ENCODE data around the gene DPRX.
"Not testable (repeated sequence)": the region's sequence is repeated elsewhere in the genome, so short reads cannot be mapped to it uniquely, and the experiment has no call there.

Gene DPRX

GRCh38 chr19:53646144-53646543 lies 14.3 kb downstream of the DPRX start:
- DNase-seq (ENCODE audit: low read depth in 2 of 2) = no peak

DNA sequence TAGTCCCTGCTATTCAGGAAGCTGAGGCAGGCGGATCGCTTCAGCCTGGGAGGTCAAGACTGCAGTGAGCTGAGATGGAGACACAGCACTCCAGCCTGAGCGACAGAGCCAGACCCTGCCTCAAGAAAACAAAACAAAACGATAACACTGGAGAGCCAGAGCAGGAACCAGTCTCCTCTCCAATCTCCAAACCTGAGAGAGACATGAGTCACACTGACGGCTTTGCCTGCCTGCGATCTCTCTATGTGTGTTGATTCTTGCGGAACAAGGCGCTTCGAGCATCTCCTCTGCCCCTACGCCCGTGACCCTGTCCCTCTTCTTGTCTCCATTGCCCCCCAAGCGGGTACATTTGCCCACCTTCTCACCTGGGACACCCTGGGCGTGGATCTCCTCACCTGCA lies 15.6 kb downstream of the DPRX start:
- DNase-seq (ENCODE audit: low read depth in 2 of 2) = no peak

DNA sequence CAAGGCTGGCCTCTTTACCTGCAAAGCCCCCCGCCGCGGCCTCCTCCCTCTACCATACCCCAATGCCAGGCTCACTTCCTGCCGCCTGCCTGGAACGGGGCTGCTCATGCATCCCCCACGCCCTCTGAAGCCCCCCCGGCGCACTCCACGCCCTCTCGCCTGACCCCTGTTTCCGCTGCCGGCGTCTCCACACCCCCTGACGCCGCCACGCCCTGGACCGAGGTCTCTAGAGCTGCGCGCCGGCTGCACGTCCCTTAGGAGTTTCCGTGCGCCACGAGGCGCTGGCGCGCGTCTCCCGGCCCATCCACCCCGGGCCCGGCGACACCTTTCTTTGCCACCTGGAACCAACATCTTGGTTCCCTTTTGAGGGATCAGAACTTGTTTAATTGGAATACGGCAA lies 16.0 kb downstream of the DPRX start:
- no peak for DNase-seq (ENCODE audit: low read depth in 2 of 2)

DNA sequence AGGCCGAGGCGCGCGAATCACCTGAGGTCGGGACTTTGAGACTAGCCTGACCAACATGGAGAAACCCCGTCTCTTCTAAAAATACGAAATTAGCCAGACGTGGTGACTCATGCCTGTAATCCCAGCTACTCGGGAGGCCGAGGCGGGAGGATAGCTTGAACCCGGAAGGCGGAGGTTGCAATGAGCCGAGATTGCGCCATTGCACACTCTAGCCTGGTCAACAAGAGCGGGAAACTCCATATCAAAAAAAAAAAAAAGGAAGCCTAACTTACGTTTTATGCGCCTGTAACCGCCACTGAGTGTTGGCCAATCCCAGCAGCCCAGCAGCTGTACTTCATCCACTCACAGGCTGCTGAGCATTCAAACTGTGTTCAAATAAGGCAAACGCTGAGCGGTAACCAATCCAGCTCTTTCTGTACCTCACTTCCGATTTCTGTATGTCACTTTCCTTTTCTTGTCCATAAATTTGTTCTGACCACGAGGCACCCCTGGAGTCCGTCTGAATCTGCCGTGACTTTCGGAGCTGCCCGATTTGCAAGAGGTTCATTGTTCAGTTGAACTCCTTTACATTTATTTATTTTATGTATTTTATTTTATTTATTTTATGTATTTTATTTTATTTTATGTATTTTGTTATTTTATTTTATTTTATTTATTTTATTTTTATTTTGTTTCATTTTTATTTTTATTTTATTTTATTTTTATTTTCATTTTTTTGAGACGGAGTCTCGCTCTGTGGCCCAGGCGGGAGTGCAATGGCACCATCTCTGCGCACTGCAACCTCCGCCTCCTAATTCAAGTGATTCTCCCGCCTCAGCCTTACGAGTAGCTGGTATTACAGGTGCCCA lies 18.2 kb downstream of the DPRX start:
- DNase-seq (ENCODE audit: low read depth in 2 of 2) = no peak

DNA sequence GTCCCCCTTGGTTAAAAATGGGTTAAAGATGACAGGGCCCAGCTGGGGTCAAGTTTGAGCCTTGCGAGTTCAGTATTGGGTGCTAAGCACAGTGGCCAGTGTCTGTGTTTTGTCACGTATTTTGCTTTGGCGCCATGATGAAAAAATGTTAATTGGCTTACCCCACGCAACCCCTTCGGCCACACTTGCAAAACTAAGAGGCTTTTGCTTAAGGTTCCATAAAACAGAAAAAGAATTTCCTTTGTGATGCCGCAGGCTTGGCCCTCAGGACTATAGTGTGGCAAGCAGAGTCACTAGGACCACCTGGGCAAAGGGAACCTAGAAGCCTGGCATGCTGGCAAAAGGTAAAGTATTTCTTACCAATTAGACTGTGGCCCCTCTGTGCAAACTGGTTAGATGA lies 20.7 kb downstream of the DPRX start:
- DNase-seq (ENCODE audit: low read depth in 2 of 2) = no peak

- no peak for DNase-seq (ENCODE audit: low read depth in 2 of 2)
Measured at GRCh38 chr19:53655042-53655665, 23.4 kb downstream of the DPRX start.

GRCh38 chr19:53657330-53657729 lies 25.5 kb downstream of the DPRX start:
- no peak for DNase-seq (ENCODE audit: low read depth in 2 of 2)

GRCh38 chr19:53657778-53658177 lies 26.0 kb downstream of the DPRX start:
- DNase-seq (ENCODE audit: low read depth in 2 of 2) = no peak

DNA sequence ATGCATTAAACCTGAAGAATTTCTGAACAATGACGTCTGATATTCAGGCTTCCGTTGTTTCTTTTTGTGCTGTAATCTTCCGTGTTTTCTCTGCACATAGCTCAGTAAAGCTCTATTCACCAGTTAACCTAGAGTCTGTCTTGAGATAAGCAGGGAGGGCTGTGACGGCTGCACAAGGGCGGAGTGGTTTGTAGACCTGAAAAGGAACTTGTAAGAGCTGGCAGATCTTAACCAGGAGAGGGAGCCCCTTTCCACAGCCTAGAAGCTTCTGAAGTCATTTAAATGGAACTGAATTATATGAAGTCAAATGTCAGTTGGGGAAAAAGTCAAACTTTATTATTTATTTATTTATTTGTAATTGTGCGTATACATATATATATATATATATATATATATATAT lies 27.5 kb downstream of the DPRX start:
- DNase-seq (ENCODE audit: low read depth in 2 of 2) = no peak

- DNase-seq (ENCODE audit: low read depth in 2 of 2) = no peak
Measured at GRCh38 chr19:53660584-53660983, 28.8 kb downstream of the DPRX start.

DNA sequence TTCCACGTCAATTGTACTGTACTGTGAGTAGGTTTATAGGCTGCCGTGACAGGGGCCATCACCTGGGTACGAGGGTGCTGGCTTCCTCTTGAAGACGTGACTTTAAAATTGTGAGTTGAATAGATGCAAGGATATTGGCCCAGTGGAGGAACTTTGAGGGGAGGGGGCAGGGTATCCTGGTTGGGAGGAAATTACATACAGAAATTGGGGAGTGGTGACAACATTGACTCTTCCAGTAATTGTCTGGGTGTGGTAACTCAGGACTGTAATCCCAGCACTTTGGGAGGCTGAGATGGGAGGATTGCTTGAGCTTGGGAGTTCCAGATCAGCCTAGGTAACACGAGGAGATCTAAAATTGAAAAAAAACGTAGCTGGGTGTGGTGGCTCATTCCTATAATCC lies 30.4 kb downstream of the DPRX start:
- no peak for DNase-seq (ENCODE audit: low read depth in 2 of 2)

DNA sequence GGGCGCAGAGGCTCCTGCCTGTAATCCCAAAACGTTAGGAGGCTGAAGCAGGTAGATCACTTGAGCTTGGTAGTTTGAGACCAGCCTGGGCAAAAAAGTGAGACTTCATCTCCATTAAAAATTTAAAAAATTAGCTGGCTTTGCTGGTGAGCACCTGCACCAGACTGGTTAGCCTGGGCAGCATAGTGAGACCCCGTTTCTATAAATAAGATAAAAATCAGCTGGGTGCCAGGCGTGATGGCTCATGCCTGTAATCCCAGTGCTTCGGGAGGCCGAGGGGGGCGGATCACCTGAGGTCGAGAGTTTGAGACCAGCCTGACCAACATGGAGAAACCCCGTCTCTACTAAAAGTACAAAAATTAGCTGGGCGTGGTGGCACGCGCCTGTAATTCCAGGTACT lies 32.4 kb downstream of the DPRX start:
- no peak for DNase-seq (ENCODE audit: low read depth in 2 of 2)

- DNase-seq (ENCODE audit: low read depth in 2 of 2) = no peak
Measured at GRCh38 chr19:53664760-53665159, 33.0 kb downstream of the DPRX start.

DNA sequence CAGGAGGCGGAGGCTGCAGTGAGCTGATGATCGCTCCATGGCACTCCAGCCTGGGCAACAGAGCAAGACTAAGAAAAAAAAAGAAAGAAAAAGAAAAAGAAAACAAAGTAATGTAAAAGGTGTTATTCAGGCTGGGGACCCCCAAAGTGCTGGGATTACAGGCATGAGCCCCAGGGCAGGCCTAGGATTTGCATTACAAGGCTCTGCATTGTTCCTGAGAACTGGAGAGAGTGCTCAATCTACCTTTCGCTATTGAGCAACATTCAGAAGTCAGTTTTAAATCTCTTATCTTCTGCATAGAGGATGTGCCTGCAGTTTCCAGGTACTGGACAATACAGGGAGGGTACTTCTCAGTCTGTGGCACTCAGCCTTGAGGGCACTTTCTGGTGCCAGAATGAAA lies 34.5 kb downstream of the DPRX start:
- not testable (repeated sequence) for DNase-seq (ENCODE audit: low read depth in 2 of 2)

- not testable (repeated sequence) for DNase-seq (ENCODE audit: low read depth in 2 of 2)
Measured at GRCh38 chr19:53668804-53669203, 37.0 kb downstream of the DPRX start.

- DNase-seq (ENCODE audit: low read depth in 2 of 2) = no peak
Measured at GRCh38 chr19:53670345-53670744, 38.5 kb downstream of the DPRX start.

DNA sequence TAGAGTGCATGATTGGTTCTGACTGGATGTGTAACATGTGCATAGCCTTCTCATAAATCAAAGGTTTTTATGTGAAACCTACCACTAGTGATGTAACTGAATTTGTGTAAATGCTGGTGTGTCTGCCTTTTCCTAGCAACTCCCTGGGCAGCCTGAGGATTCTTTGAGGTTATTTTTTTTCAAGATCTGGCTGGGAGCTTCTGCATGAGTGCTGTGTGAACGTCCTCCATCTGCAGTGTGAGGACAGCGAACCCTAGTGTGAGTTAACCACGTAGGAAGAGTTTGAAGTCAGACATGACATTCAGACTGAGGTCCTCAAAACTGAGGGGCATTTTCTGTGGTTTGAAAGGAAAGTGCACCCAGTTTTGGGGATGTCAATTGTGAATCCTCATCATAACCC lies 39.9 kb downstream of the DPRX start:
- no peak for DNase-seq (ENCODE audit: low read depth in 2 of 2)
